Measurements from ENCODE around the gene EHHADH.

The EHHADH gene

DNA sequence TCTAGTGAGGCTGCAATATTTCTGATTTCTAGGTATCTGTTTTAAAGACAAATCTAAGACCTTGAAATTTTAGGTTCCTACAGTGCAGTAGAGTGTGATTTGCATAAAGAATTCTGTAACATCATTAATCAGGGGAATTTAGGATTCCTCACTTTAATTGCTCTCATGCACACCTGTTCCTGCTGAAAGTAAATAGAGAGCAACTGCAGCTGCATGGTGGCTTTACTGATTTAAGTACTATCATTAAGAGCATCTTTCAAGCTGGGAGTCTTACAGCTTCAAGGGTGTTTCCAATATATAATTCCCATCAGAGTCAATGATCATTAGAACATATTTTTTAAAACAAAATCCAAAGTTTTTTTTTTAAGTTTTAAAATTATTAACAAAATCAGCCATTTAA lies 65.0 kb downstream of the EHHADH start:
- DNase-seq, result no peak

DNA sequence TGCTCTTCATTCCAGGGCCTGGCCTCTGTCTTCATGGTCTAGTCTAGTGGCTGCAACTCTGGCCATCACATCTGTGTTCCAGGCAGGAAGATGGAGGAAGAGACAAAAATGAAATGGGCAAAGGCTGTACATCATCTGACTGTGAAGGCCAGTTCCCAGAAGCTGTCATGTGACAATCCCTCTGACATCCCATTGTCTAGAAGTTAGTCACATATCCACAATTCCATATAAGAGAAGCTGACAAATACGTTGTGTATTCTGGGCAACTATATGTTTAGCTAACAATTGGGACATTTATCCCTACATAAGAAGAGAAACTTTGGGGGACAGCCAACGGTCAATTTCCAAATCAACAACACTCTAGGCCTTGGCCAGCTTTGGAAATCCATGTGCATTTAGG lies 66.5 kb downstream of the EHHADH start:
- DNase-seq, result no peak

DNA sequence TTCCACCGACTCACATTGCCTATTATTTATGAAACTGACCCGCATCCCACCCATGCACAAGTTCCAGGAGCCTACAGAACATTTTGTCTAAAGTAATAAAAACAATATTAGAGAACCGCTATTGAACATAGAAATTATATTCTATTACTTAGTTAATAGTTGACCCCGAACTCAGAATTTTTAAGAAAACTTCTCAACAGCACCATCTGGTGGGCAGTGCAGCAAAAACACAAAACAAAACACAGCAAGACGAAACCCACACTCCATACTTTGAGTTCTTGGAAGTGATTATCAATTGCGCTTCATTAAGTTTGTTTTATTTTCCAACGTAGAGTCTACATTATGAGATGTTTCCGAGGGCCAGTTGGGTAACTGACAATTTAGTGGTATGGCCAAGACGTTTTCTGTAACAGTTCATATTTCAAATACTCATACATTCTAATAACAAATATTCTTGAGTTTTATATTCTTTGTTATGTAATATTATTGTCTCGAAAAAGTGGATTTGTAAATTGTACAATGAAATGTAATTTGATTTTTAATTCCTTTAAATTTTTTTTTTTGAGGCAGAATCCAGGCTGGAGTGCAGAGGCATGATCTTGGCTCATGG lies 77.0 kb downstream of the EHHADH start:
- peak; percentile 55 for DNase-seq

DNA sequence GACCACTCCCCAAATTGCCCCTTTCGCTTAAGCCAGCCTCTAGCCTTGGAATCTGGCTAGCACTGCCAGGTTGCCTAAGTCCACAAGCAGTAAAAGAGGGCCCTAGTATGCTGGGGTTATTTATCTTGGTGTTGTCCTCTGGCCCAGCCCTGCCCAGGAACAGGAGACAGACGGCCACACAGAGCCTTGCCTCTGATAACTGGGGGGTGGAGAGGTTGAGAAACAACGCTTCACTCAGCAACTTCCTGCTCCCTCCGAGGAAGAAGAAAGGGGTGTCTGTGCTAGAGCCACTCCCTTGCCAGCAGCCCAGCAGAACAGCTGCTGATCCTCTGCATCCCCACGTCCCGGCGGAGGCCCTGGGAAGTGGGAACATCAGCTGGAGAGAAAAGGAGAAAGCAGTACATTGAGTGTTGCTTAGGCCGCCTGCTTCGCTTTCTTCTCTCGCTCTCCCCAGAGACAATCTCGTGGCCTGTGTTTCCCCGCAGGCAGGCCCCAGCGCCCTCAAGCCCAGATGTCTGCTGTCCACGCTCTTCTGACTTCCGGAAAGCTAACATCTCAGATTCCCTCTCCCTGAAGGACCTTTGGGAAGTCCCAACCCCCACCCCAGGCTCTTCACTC lies 78.4 kb downstream of the EHHADH start:
- DNase-seq, result no peak

DNA sequence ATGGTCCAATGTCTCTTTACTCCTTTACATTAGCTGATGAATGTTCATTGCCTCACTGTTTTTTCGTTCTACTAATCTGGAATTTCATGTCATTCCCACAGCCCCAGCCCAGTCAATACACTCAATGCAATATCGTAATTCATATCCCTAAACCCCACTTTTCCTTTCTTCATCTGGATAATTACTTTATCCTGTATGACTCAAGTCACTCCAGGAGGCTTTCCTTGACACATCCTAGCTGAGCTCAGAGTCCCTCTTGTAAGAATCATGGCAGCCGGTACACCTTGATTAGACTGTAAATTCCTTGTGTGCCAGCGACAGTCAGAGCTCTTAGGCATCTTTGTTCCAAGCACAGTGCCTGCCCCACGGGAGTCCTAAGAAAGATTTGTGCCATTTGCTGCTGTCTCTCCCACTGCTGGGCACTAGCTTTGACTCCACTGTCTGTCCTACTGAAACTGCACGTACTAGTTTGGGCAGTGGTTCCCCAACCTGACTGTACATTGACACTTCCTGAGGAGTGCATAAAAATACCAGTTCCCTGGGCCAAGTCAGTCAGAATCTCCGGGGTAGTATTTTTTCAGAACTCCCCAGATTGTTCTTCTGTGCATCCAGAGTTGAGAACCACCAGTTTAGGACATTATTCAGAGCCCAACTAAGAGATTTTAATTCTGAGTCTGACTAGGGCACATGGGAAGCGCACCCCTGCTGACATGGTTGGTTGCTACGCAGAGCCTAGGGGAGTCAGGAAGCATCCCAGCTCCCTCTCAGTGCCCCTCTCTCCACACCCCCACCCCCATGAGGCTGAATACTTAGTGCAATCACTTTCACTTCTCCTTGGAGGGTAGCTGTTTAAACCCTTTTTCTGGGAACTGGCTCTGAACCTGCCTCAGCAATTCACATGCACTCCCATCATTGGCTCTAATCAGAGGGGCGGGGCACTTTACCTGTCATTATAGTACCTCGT lies 81.5 kb downstream of the EHHADH start:
- DNase-seq, result no peak

DNA sequence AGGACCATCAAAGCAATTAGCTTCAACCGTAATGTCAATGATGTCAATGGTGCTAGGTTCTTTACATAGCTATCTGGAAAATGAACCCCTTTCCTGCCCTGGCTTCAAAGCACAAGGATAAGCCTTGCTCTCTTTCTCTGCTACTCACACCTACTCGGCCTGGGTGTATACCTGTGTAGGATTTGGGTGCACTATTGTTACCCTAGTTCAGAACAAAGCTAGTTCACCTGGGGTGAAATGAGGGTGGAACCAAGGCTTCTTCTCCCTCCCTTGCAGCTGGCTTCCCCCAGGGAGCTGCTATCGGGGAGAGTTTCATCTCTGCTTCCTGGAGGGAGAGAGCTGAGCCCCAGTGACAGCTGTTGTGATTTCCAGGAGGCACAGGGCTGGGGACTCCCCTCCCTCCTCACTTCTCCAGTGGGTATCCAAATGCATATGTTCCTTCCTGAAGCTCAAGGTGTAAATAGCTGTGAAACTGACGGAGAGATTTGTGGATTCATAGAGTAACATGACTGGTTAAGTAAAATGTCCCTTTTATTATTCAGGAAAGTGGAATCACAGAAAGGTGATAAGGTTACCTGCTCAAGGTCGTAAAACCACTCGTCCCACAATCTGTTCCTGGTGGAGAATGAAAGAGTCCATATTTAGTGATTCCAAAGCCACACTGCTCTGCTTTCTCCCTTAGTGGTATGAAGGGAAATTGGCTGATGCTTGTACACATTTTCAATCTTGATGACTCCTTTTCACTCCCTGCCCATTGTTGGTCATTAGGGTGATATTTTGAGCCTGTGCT lies 89.2 kb downstream of the EHHADH start:
- no peak for DNase-seq

DNA sequence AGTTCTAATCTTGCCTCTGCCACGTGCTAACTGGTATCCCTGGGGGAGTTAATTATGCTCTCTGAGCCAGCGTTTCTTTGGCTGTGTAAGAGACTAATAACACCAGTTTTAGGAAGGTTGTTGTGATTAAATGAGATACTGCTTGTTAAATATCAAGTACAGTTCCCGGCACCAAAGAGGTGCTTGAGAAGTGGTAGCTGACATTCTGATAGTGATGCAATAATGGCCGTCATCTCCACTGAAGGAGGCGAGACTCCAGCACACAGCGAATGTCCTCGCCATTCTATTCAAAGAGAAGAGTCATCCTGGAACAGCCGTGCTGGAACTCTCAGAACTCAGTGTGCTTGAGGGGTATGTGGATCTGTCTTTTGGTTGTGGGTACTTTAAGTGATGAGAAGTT lies 91.2 kb downstream of the EHHADH start:
- DNase-seq, result no peak

DNA sequence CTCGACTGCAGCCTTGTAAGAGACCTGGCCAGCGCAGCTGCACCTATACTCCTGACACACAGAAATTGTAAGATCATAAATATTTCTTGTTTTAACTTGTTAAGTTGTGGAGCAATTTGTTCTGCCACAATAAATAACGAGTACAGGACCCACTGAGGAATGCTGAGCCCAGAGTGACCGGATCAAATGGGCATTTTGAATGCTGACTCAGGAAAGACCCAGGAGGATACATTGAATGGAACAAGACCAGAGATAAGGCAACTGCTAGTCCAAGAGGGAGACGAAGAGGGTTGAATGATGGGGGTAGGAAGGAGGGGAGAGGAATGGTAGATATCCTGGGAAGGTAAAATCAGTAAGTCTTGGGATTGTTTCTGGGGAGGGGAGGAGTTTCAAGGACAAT lies 92.1 kb downstream of the EHHADH start:
- DNase-seq, result no peak

DNA sequence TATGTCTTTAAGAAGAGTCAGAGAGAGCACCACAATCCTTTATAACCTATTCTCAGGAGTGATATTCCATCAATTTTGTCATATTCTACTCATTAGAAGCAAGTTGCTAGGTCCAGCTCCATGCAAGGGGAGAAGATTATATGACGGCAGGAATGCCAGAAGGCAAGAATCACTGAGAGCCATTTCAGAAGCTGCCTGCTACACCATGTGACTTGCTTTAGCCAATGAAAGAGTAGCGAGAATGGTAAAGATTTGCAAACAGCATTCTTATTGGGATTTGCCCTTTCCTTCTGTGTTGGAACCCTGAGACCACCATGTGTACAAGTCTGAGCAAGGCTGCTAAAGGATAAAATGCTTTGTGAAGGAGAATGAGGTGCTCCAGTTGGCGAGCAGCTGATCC lies 96.5 kb downstream of the EHHADH start:
- DNase-seq, result no peak

DNA sequence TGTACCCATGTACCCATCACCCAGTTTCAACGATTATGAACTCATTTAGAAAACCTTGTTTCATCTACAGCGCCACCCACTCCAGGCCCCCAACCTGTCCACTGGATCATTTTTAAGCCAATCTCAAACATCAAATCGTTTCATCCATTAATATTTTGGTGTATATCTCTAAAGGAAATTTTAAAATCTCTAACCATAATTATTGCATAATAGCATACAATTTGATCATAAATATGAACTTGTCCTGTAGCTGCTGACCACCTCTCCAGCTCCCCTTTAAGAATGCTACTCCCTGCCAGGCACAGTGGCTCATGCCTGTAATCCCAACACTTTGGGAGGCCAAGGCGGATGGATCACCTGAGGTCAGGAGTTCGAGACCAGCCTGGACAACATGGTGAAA lies 98.2 kb downstream of the EHHADH start:
- no peak for DNase-seq

DNA sequence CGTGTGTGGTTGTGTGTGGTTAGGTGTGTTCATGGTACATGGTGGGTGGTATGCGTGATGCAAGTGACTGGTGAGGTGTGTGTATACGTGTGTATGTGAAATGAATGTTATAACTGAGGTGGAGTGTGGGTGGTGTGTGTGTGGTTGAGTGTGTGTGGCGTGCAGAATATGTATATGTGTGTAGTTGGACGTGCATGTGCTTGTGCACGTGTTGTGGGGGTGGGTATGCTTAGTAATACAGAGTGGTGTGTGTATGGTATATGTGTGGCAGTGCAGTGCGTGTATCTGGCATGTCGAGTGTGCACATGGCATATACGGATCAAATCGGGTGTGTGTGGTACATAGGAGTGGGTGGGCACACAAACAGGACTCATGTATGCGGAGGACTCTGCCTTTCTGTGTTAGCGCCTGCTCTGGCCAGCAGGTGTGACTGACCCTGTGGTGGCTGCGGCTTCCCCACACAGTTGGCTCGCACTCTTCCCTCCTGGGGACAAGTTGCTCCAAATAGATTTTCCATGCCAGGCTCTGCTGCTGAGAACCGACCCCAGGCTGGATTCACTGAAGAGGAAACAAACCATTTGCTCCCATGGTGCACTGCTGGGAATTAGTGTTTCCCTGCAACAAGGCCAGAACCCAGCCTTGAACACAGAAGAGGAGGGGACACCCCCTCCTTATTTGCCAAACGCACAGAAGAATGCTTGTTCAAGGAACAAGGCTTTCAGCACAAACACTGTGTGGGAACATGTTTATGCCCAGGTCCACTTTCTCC lies 99.8 kb downstream of the EHHADH start:
- DNase-seq, result no peak

DNA sequence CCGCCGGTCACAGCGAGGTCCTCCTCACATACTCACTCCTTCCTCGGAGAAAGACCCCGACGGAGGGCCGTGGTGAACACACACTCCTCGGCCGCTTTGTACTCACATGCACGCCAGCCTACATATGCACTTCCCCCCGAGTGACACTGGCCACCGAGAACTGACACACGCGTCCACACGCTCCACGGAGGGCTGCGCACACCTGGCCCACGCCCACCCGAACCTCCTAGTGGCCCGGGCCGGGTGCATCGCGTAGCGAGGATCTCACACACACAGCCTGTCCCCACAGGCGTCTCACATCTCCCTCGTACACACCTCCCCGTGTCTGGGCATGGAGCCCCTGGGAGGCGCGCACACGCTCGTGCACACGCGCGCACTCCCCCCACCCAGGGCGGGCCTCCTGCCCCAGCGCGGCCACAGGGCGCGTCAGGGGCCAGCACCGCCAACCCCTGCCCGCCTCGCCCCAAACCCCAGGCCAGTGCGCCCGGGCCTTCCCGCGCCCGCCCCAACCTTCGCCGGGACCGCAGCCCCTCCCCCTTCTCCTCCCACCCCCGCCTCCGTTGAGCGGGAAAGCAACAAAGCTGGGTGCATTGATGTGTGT lies 100.6 kb downstream of the EHHADH start:
- DNase-seq, result peak; percentile 25

DNA sequence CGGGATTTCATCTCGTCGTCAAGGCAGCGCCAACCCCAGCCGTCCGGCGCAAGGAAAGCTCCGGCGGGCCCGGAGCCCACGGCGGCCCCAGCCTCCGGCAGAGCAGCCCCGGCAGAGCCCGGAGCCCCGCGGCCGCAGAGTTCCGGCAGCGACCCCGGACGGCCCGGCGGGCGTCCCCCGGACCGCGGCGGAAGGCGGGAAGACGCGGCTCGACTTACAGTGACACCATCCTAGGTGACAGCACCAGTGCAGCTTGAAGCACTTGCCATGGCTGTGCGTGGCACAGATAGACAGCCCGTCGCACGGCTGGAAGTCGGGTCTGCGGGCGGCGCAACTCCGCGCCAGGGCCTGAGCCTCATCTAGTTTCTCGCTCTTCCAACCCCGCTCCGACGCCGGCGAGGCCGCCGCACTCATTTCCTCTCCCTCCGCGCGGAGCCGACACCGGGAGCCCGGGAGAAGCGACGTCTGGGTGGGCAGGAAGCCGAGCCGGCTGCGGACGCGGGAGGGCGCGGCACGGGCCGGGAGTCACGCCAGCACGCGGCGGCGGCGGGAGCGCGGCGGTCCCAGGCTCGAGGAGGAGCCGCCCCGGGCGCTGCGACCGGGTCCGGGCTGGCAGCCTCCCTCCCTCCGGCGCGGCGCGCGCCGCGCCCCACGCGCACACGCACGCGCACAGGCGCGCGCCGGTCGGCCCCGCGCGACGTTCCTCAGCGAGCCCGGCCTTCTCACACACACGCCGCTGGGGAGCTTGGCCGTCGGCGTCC lies 101.3 kb downstream of the EHHADH start, which contains the start of gene C3orf70:
TSS of gene C3orf70 (minus strand) at position 651 of the 761 bp plus-strand sequence. CDS start at position 414, 237 bp downstream.
- DNase-seq, result peak; percentile 39

DNA sequence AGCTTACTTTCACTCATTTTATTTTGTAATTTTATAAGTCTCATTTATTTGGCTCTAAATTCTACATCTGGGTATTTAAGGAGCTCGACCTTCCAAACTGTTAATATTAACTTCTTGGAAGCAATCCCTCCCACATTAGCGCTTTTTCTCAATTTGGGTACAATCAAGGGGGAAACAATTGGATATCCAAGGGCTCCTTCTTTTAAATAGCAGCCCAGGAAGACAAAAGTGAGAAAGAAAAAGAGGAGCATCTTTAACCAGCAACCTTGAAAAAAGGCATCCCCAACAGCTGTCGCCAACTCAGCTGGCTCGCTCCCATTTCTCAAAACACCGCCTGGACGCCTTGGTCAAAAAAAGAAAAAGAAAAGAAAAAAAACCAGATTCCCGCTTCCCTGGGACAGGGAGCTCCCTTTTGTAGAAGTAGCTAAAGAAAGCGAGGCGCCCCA lies 101.9 kb downstream of the EHHADH start:
- DNase-seq, result no peak

DNA sequence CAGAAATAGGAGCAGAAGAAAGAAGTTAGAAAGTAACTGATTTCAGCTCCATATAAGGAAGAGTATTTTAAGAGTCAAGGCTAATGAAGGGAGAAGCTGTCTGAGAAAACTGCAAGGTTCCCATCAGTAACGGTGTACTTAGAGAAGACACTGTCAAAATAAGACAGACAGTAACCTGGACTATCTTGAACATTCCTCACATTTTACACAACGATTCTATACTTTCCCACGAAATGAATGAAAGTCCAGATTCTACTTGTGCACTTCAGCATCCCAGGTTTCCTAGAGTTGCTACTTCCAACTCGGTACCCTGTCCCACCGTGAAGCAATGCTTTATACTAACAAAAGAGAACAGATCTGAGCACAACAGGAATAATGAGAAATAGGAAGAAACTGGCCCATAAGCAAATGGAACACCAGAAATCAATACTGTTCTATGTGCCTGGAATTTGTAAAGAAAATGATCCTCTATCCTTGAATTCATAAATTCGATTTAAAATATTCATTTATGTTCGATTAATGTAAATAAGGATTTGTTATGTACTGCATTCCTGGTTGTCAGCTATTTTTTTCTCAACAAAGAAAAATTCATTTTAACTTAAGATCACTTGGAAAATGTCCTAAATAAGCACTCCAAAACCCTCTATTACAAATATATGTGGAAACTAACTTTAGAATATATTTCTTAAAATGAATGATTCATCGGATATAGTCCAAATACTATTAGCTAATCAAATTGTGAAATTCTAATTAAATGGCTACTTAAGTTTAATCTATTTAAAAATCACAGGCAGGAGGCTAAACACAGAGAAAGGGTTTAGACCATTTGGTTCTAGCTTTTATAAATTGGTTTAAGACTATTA lies 102.5 kb downstream of the EHHADH start:
- DNase-seq, result no peak

DNA sequence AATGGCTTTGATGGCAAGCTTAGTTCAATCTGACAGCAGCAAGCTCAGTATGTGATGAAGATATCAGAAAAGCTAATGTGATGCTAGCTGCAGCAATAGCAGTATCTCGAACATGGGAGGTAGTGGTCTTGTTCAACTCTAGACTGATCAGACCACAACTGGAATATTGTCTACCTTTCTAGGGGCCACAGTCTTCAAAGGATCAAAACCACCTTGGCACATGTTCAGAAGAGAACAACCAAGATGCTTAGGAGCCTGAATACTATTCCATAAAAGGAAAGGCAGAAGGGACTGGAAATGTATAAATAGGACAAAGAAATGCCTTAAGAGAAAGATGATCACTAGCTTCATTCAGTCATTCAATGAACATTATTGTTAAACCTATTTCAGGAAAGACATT lies 103.3 kb downstream of the EHHADH start:
- DNase-seq, result no peak

DNA sequence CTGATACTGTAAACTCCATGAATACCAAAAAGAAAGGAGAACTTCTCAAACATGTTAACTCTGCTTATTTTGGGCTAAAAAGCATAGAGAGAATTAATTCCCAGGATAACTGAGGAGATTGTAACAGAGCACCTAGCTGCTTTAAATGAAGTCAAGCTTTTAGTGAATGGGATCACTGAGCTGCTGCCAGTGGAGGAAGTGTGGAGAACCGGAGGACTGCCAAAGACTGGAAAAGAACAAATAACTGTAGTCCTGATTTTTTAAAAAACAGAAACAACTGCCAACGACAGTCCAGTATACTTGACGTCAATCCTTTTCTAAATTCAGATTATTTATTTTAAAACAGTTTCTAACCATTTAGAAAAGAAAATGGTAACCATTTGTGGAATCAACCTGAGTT lies 104.3 kb downstream of the EHHADH start:
- no peak for DNase-seq

DNA sequence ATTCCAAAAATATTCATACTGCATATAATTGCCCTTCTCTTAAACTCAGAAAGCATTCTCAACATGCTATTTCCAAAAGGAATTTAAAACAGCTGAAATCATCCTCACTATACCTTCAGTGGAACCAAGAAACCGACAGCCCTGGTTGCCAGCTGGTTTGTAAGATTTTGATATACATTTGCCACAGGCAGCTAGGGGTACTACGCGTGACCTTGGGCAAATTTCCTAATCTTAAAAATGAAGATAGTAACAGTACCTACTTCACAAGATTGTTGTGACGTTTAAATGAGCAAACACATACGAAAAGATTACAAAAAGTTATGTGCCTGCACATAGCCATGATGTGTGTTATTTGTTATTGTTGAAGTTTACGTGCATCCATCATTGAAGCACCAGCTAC lies 108.3 kb downstream of the EHHADH start:
- DNase-seq, result no peak

DNA sequence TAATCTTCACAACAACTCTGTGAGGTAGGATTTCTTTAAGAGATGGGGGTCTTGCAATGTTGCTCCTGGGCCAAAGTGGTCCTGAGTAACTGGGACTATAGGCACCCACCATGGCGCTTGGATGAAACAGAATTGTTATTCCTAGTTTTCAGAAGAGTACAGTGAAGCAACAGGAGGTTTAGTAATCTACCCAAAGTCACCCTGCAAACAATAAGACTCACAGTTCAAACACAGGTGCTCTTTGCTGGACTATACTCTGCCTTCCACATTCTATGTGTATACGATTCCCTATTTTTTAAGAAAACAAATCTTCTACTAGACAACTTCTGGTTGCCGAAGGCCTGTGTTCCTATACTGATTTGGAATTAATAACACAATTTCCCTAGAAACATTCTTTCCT lies 109.1 kb downstream of the EHHADH start:
- DNase-seq, result no peak

All from stimulated activated CD8-positive, alpha-beta memory T cell treated with anti-CD3 and anti-CD28 coated beads, Interleukin-4, amount 100 ng/mL, for 48 hours (primary cell).